H1 (cell line): Measurements from ENCODE around the gene ZFYVE19.

Experiments
- BACH1 ChIP-seq: IDR thresholded peaks from 2 replicates; pipeline ENCODE4 v1.6.1; 2012; ENCODE audit warnings: low read length, improper control_type of control experiment
- RAD21 ChIP-seq, 2 experiments: IDR thresholded peaks in 1 of 2; conservative IDR thresholded peaks in 1 of 2; 2 replicates each; pipeline ENCODE4 v1.6.1; 2011; ENCODE audit warnings: low read depth in 2 of 2, low read length in 2 of 2, improper control_type of control experiment in 1 of 2, inconsistent platforms in 1 of 2, mild to moderate bottlenecking in 1 of 2, moderate library complexity in 1 of 2
- SP1 ChIP-seq: IDR thresholded peaks from 2 replicates; pipeline ENCODE4 v1.6.1; 2011; ENCODE audit warnings: low read depth, low read length
- TF ChIP-seq, protein P1 (sequence below), 3 experiments: IDR thresholded peaks; 1 replicate in 2 of 3; 2 replicates in 1 of 3; pipeline versions ENCODE4 v1.5.1 to v1.6.1; 2011; ENCODE audit warnings: low read length in 3 of 3, mild to moderate bottlenecking in 3 of 3, inconsistent platforms in 2 of 3, low read depth in 1 of 3, moderate library complexity in 1 of 3; ENCODE audit not compliant: insufficient read depth in 1 of 3; ENCODE audit errors: control extremely low read depth in 1 of 3

DNA sequence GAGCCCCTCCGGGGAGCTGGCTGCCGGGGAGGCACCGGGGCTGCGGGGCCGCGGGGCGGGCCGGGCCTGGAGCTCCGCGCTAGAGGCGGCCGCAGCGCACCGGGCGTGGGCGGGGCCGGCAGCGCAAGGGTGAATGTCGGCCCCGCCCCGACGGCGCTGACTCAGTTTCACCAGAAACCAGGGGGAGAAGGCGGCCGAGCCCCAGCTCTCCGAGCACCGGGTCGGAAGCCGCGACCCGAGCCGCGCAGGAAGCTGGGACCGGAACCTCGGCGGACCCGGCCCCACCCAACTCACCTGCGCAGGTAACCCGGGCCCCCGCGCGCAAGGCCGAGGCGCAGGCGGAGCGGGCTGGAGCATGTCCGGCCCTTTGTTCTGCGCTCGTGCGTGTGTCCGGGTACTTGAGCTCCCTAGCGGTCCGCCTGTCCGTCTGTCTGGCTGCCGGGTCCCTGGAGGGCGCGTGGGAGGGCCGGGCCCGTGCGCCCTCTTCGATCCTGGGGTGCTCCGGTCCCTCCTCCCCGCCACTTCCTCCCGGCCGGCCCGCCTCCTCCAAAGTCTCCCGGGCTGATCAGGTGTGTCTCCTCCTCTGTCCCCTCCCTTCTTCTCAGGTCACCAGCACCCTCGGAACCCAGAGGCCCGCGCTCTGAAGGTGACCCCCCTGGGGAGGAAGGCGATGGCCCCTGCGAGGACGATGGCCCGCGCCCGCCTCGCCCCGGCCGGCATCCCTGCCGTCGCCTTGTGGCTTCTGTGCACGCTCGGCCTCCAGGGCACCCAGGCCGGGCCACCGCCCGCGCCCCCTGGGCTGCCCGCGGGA is 37.2 kb downstream of the ZFYVE19 start, which contains the start of gene SPINT1:
- TF ChIP-seq, protein P1, sequence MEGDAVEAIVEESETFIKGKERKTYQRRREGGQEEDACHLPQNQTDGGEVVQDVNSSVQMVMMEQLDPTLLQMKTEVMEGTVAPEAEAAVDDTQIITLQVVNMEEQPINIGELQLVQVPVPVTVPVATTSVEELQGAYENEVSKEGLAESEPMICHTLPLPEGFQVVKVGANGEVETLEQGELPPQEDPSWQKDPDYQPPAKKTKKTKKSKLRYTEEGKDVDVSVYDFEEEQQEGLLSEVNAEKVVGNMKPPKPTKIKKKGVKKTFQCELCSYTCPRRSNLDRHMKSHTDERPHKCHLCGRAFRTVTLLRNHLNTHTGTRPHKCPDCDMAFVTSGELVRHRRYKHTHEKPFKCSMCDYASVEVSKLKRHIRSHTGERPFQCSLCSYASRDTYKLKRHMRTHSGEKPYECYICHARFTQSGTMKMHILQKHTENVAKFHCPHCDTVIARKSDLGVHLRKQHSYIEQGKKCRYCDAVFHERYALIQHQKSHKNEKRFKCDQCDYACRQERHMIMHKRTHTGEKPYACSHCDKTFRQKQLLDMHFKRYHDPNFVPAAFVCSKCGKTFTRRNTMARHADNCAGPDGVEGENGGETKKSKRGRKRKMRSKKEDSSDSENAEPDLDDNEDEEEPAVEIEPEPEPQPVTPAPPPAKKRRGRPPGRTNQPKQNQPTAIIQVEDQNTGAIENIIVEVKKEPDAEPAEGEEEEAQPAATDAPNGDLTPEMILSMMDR (IDR thresholded peaks at IDR 0.05; ENCODE audit: control extremely low read depth in 1 of 3, insufficient read depth in 1 of 3, low read depth in 1 of 3, low read length in 3 of 3) = no peak
- TF ChIP-seq RAD21 (IDR thresholded peaks at IDR 0.05 in 1 of 2, conservative IDR thresholded peaks at IDR 0.05 in 1 of 2; ENCODE audit: low read depth in 2 of 2, low read length in 2 of 2) = no peak
- TF ChIP-seq SP1 = no peak
- TF ChIP-seq BACH1 = no peak
